Globus pallidus (tissue), 1 donor: ENCODE measurements around the gene PTCD2.

ENCODE experiments used
- DNase-seq: peaks from one replicate; pipeline ENCODE4 v3.0.0-alpha.2; 2015; ENCODE audit warnings: low spot score

The PTCD2 gene

GRCh38 chr5:72415616-72416325, 95.6 kb downstream of the PTCD2 start:
- DNase-seq, result no peak

DNA sequence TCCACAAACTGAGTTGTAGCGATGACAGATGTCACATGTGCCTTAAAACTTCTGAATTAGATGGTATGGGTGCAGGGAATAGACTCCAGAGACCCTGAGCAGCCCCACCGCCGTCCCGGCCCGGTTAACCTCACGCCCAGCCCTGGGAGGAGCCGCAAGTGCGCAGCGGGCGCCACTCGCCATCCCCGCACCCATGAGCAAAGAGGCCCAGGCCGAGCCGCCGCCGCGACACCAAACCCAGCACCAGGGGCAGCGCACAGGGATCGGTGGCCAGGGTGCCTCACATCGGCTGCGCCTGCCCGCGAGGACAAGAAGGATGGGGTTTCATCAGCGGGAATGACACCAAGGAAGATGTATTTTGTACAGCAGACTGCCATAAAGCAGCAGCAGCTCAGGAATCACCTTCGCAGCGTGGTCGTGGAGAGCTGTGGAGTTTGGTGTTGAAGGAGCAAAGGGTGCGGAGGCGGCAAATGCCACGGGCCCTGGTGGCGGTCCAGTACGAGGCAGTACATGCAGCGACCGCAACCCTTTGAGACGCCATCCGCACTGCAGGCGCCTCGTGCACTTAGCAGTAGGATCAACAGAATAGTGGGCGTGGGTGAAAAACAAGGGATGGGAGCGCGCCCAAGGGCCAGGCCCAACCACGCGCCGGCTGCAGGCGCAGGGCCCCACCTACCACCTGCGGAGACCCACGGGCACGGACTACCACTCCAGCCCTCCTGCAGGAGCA, 97.3 kb downstream of the PTCD2 start:
- DNase-seq, result no peak
